ENCODE data around the gene RBM4. TPM values are rescaled to one million over a fixed set of nuclear protein-coding genes. Genes with fewer than 3 reads are reported as not detected.

RBM4 gene
- total and polyA plus RNA-seq, 2 of the 13 experiments (the other 11 are each of a cell fraction or from before 2014, with no cell fraction given), result 126 to 136 TPM

DNA sequence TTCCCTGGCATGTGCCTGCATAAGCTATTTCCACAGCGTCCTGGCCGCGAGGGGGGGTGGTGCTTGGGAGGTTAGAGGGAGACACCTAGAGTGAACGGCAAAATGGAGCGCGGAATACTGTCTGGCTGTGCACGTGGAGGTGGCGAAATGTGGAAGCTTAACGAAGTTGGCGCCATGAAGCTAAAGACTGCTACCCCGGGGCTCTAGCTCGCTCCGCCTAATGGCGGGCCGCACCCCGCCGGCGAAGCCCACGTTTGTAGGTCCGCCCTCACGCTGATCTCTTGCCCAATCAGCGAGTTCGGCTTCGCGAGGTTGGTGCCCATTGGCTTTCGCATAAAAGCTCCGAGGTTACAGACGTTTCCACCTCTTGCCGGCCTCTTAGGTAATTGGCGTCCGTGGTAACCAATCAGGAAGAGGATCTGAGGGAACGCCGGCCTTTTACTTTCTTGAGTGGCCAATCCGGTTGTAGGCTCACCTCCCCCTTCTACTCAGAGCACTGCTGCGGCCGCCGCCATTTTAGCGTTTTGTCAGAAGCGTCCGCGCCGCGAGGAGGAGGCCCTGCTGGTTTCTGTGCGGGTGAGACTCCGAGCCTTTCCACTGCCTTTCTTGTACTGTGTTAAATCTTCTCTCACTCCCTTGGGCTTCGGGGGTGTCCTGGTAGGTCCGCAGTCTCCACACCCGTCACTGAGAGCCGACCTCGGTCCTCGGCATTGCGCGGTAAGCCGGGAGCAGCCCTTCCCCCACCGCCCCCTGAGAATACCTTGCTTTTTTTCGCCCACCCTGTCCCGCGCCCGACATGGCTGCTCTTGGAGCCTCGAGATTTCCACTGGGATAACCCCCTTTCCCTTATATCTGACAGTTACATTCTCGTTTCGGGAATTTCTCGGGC lies at the start of gene RBM4 (continued):
- TF ChIP-seq, protein P1, sequence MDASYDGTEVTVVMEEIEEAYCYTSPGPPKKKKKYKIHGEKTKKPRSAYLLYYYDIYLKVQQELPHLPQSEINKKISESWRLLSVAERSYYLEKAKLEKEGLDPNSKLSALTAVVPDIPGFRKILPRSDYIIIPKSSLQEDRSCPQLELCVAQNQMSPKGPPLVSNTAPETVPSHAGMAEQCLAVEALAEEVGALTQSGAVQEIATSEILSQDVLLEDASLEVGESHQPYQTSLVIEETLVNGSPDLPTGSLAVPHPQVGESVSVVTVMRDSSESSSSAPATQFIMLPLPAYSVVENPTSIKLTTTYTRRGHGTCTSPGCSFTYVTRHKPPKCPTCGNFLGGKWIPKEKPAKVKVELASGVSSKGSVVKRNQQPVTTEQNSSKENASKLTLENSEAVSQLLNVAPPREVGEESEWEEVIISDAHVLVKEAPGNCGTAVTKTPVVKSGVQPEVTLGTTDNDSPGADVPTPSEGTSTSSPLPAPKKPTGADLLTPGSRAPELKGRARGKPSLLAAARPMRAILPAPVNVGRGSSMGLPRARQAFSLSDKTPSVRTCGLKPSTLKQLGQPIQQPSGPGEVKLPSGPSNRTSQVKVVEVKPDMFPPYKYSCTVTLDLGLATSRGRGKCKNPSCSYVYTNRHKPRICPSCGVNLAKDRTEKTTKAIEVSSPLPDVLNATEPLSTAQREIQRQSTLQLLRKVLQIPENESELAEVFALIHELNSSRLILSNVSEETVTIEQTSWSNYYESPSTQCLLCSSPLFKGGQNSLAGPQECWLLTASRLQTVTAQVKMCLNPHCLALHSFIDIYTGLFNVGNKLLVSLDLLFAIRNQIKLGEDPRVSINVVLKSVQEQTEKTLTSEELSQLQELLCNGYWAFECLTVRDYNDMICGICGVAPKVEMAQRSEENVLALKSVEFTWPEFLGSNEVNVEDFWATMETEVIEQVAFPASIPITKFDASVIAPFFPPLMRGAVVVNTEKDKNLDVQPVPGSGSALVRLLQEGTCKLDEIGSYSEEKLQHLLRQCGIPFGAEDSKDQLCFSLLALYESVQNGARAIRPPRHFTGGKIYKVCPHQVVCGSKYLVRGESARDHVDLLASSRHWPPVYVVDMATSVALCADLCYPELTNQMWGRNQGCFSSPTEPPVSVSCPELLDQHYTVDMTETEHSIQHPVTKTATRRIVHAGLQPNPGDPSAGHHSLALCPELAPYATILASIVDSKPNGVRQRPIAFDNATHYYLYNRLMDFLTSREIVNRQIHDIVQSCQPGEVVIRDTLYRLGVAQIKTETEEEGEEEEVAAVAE (CRISPR knock-in tag; IDR thresholded peaks at IDR 0.05; ENCODE audit: borderline replicate concordance), result peak; percentile 79
- TF ChIP-seq ZNF577 (CRISPR knock-in tag; IDR thresholded peaks at IDR 0.05; ENCODE audit: borderline replicate concordance, low read depth), result no peak; the same call in 1 of the 2 replicates
- no peak for TF ChIP-seq ZNF407 (CRISPR knock-in tag; IDR thresholded peaks at IDR 0.05; ENCODE audit: not compliant biosample characterization)
- TF ChIP-seq ZNF782 (CRISPR knock-in tag; IDR thresholded peaks at IDR 0.05; ENCODE audit: borderline replicate concordance), result no peak
- no peak for TF ChIP-seq ZBTB26 (CRISPR knock-in tag; IDR thresholded peaks at IDR 0.05; ENCODE audit: borderline replicate concordance)
- TF ChIP-seq, protein P2, sequence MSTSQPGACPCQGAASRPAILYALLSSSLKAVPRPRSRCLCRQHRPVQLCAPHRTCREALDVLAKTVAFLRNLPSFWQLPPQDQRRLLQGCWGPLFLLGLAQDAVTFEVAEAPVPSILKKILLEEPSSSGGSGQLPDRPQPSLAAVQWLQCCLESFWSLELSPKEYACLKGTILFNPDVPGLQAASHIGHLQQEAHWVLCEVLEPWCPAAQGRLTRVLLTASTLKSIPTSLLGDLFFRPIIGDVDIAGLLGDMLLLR (CRISPR knock-in tag; IDR thresholded peaks at IDR 0.05), result peak; percentile 71; the same call in 1 of the 2 replicates
- TF ChIP-seq ZNF3 (CRISPR knock-in tag; IDR thresholded peaks at IDR 0.05), result no peak
- TF ChIP-seq TGIF2 (CRISPR knock-in tag; IDR thresholded peaks at IDR 0.05), result peak; percentile 90
- TF ChIP-seq ZNF431 (CRISPR knock-in tag; IDR thresholded peaks at IDR 0.05; ENCODE audit: borderline replicate concordance, low read depth), result no peak
- TF ChIP-seq ZNF878 (CRISPR knock-in tag; IDR thresholded peaks at IDR 0.05), result peak; percentile 79; the same call in 1 of the 2 replicates
- TF ChIP-seq ZSCAN21 (CRISPR knock-in tag; IDR thresholded peaks at IDR 0.05; ENCODE audit: borderline replicate concordance), result peak; percentile 62
- TF ChIP-seq ZNF557 (CRISPR knock-in tag; IDR thresholded peaks at IDR 0.05), result 0 out of 2 replicates have a peak, but pooled peaks have one; percentile 21

Data from HepG2 (cell line).